Hair follicular keratinocyte (primary cell): ENCODE measurements around the gene ANGPT4. TPM values are rescaled to one million over a fixed set of nuclear protein-coding genes. Genes with fewer than 3 reads are reported as not detected.

Experiments used
- total RNA-seq: library from RNA; depleted of rRNA; stranded (reverse); fragments of >200 nt; gene quantifications from 2 replicates; pipeline ENCODE4 v1.2.3, GENCODE V29; 2015

The ANGPT4 gene
- total RNA-seq = not detected in 2 replicates

GRCh38 chr20:916125-916799, at the start of gene ANGPT4:
Gene ANGPT4 (minus strand): TSS chr20:916334. CDS start chr20:916214, 120 bp downstream.

GRCh38 chr20:833450-834150, 82.5 kb downstream of the ANGPT4 start, which contains the start of gene FAM110A:
Gene FAM110A (plus strand): TSS chr20:833715. CDS start chr20:844805, 11,090 bp downstream.

Other genes starting within 250 kb of the ANGPT4 start
- not detected in 2 replicates for gene SCRT2, start 240.5 kb downstream of the ANGPT4 start, total RNA-seq
- gene SLC52A3, start 147.8 kb downstream of the ANGPT4 start, total RNA-seq = not detected in 2 replicates
- 28.4 and 32.0 TPM in 2 replicates for gene FAM110A, start 82.6 kb downstream of the ANGPT4 start, total RNA-seq
- gene RSPO4, start 86.0 kb upstream of the ANGPT4 start, total RNA-seq = 0.38 and 0.86 TPM in 2 replicates
- 98.7 and 147 TPM in 2 replicates for gene PSMF1, start 202.3 kb upstream of the ANGPT4 start, total RNA-seq